WTC11 (cell line): ENCODE results near the gene PPP1R9A. TPM values are rescaled to one million over a fixed set of nuclear protein-coding genes. Genes with fewer than 3 reads are reported as not detected.

ENCODE experiments used
- ATAC-seq: fragments of 200-7000 bp; cut with Tn5 transposase; 2 replicates; pipeline ENCODE4 v1.10.0; 2021; ENCODE audit warnings: mild to moderate bottlenecking, moderate library complexity
- CTCF ChIA-PET: fragments of 300-600 bp; sonication (Branson Sonifier 250); formaldehyde crosslinking; loops from one replicate; lab custom pipeline; 2021; ENCODE audit warnings: antibody characterized with exemption; lab: Charles Lee
- POLR2A ChIA-PET: fragments of 350-600 bp; sonication (Branson Sonifier 250); formaldehyde crosslinking; loops from one replicate; lab custom pipeline; 2021; ENCODE audit warnings: antibody characterized with exemption; lab: Charles Lee
- DNase-seq: peaks from one replicate; pipeline ENCODE4 v3.0.0; 2021; ENCODE audit warnings: low spot score
- H3K27ac Mint-ChIP-seq: 2 replicates; pipeline ENCODE4 v1.8.0; 2021; ENCODE audit warnings: mixed read lengths
- H3K27me3 Mint-ChIP-seq: 2 replicates; pipeline ENCODE4 v1.8.0; 2021; ENCODE audit warnings: low read depth, mild to moderate bottlenecking, moderate library complexity, mixed read lengths
- H3K36me3 Mint-ChIP-seq: 2 replicates; pipeline ENCODE4 v1.8.0; 2021; ENCODE audit warnings: mixed read lengths
- H3K4me1 Mint-ChIP-seq: 2 replicates; pipeline ENCODE4 v1.8.0; 2022; ENCODE audit warnings: mixed read lengths
- H3K4me3 Mint-ChIP-seq: 2 replicates; pipeline ENCODE4 v1.8.0; 2021; ENCODE audit warnings: mild to moderate bottlenecking, moderate library complexity, mixed read lengths
- H3K9me3 Mint-ChIP-seq: 2 replicates; pipeline ENCODE4 v1.8.0; 2021; ENCODE audit warnings: mixed read lengths
- EMX1 ChIP-seq: fragments of 250-450 bp; sonication (Bioruptor Pico); IDR thresholded peaks from 2 replicates; pipeline ENCODE4 v1.8.0; 2021; ENCODE audit warnings: mild to moderate bottlenecking
- GRHL2 ChIP-seq: fragments of 250-450 bp; sonication (Bioruptor Pico); IDR thresholded peaks from 2 replicates; pipeline ENCODE4 v1.8.0; 2022; ENCODE audit warnings: mild to moderate bottlenecking, moderate library complexity; ENCODE audit not compliant: insufficient replicate concordance, severe bottlenecking
- JAZF1 ChIP-seq: fragments of 250-450 bp; sonication (Bioruptor Pico); IDR thresholded peaks from 2 replicates; pipeline ENCODE4 v1.9.0; 2021; ENCODE audit warnings: moderate library complexity, mild to moderate bottlenecking, inconsistent platforms
- MYBL2 ChIP-seq: sonication (generic); formaldehyde crosslinking; IDR thresholded peaks from 2 replicates; pipeline ENCODE4 v1.8.1; 2023; ENCODE audit warnings: mild to moderate bottlenecking, moderate library complexity, missing genetic modification reagents
- NR3C1 ChIP-seq: sonication (generic); formaldehyde crosslinking; conservative IDR thresholded peaks from 2 replicates; pipeline ENCODE4 v1.8.1; 2023; ENCODE audit warnings: low read depth, mild to moderate bottlenecking, missing genetic modification reagents
- OVOL2 ChIP-seq: fragments of 250-450 bp; sonication (Bioruptor Pico); IDR thresholded peaks from 2 replicates; pipeline ENCODE4 v1.9.0; 2021; ENCODE audit warnings: mild to moderate bottlenecking, borderline replicate concordance
- SOX15 ChIP-seq: fragments of 250-450 bp; sonication (Bioruptor Pico); IDR thresholded peaks from 2 replicates; pipeline ENCODE4 v1.9.0; 2021; ENCODE audit warnings: mild to moderate bottlenecking
- TEAD4 ChIP-seq: sonication (generic); formaldehyde crosslinking; IDR thresholded peaks from 2 replicates; pipeline ENCODE4 v1.8.0; 2022; ENCODE audit warnings: mild to moderate bottlenecking, missing genetic modification reagents
- ZNF396 ChIP-seq: fragments of 250-450 bp; sonication (Bioruptor Pico); IDR thresholded peaks from 2 replicates; pipeline ENCODE4 v1.8.0; 2021; ENCODE audit warnings: mild to moderate bottlenecking, moderate library complexity, borderline replicate concordance
- total RNA-seq: library from RNA; stranded (reverse); gene quantifications from 3 replicates; pipeline ENCODE4 v1.2.3, GENCODE V29; 2021
- TF ChIP-seq, protein P1 (sequence below): fragments of 250-450 bp; sonication (Bioruptor Pico); IDR thresholded peaks from 2 replicates; pipeline ENCODE4 v1.9.0; 2021; ENCODE audit warnings: mild to moderate bottlenecking
- TF ChIP-seq, protein P2 (sequence below): fragments of 250-450 bp; sonication (Bioruptor Pico); IDR thresholded peaks from 2 replicates; pipeline ENCODE4 v1.9.0; 2021; ENCODE audit warnings: mild to moderate bottlenecking
- TF ChIP-seq, protein P3 (sequence below): fragments of 250-450 bp; sonication (Bioruptor Pico); conservative IDR thresholded peaks from 2 replicates; pipeline ENCODE4 v1.9.0; 2021; ENCODE audit warnings: mild to moderate bottlenecking
- TF ChIP-seq, protein P4 (sequence below): fragments of 250-450 bp; sonication (Bioruptor Pico); IDR thresholded peaks from 2 replicates; pipeline ENCODE4 v1.8.0; 2021; ENCODE audit warnings: mild to moderate bottlenecking
- TF ChIP-seq, protein P5 (sequence below): sonication (generic); formaldehyde crosslinking; IDR thresholded peaks from 2 replicates; pipeline ENCODE4 v1.8.1; 2023; ENCODE audit warnings: mild to moderate bottlenecking, missing genetic modification reagents, moderate library complexity
- TF ChIP-seq, protein P6 (sequence below): fragments of 250-450 bp; sonication (Bioruptor Pico); IDR thresholded peaks from 2 replicates; pipeline ENCODE4 v1.9.0; 2021; ENCODE audit warnings: mild to moderate bottlenecking, borderline replicate concordance

Gene PPP1R9A
- total RNA-seq, 1 experiment from 2014 or later = 16.8 TPM

DNA sequence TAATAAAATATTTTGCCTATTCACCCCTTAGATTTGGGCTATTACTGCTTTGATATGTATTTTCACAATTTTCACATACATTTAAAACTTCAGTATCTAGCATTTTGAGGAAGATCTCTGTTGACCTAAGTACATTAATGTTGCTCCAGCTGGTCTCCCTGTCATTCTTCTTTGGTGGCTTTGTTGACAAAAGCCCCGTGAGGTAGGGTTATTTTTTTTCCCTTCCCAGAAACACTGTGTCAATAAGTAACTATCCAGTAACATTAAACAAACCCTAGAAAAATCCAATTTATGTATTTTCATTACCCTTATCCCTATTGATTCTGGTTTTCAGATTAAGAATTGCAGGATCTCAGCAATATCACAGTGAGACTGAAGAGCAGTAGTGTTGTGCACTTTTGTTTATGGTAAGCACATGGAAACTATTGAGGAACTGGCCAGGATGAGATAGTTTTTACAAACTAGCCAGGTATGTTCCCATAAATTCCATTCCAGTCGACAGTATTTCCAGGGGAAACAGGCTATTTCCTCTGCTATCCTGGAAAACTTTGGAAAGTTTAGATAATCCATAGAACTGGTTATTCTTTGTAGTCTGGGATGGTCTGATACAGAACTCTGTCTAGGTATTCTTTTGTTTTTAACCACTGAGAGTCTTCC lies 218.8 kb downstream of the PPP1R9A start:
- no peaks in the 10 kb centered on the region for H3K27me3 Mint-ChIP-seq
- TF ChIP-seq SOX15 (CRISPR knock-in tag) = no peak
- TF ChIP-seq, protein P1, sequence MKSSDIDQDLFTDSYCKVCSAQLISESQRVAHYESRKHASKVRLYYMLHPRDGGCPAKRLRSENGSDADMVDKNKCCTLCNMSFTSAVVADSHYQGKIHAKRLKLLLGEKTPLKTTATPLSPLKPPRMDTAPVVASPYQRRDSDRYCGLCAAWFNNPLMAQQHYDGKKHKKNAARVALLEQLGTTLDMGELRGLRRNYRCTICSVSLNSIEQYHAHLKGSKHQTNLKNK (CRISPR knock-in tag) = no peak
- TF ChIP-seq EMX1 (CRISPR knock-in tag) = no peak
- TF ChIP-seq, protein P2, sequence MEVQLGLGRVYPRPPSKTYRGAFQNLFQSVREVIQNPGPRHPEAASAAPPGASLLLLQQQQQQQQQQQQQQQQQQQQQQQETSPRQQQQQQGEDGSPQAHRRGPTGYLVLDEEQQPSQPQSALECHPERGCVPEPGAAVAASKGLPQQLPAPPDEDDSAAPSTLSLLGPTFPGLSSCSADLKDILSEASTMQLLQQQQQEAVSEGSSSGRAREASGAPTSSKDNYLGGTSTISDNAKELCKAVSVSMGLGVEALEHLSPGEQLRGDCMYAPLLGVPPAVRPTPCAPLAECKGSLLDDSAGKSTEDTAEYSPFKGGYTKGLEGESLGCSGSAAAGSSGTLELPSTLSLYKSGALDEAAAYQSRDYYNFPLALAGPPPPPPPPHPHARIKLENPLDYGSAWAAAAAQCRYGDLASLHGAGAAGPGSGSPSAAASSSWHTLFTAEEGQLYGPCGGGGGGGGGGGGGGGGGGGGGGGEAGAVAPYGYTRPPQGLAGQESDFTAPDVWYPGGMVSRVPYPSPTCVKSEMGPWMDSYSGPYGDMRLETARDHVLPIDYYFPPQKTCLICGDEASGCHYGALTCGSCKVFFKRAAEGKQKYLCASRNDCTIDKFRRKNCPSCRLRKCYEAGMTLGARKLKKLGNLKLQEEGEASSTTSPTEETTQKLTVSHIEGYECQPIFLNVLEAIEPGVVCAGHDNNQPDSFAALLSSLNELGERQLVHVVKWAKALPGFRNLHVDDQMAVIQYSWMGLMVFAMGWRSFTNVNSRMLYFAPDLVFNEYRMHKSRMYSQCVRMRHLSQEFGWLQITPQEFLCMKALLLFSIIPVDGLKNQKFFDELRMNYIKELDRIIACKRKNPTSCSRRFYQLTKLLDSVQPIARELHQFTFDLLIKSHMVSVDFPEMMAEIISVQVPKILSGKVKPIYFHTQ = no peak
- TF ChIP-seq TEAD4 (CRISPR knock-in tag) = no peak
- TF ChIP-seq, protein P3, sequence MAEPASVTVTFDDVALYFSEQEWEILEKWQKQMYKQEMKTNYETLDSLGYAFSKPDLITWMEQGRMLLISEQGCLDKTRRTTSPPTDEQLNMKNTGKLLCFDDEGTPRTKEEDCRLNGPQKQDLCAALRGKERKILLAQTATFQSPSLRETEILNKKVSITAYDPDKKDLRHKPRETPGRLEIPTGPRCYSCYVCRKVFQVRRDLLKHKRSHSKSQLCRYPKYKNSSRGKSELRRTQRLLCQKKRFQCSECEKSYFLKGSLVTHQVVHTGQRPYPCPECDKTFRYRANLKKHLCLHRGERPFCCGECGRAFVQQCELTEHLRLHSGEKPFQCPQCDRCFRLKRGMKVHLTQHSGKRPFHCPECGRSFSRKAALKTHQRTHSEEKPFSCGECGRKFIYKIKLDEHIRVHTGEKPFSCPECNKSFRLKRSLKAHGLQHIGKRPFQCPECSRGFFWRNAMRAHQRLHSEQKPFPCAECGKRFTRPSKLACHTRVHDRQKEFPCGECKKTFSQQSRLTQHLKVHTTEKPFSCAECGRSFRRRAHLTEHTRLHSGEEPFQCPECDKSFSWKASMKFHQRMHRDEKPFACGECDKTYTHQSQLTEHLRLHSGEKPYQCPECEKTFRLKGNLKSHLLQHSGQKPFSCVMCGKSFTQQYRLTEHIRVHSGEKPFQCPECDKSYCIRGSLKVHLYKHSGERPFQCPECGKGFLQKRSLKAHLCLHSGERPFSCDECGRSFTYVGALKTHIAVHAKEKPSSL (CRISPR knock-in tag) = no peak
- TF ChIP-seq NR3C1 = no peak
- peaks cover 15% of the 10 kb centered on the region for H3K36me3 Mint-ChIP-seq
- peak overlapping the region; percentile 26 for H3K27ac Mint-ChIP-seq
- ChIA-PET CTCF (no interaction called here), POLR2A (no interaction called here)
- ATAC-seq (no peak), DNase-seq (no peak)
- H3K4me1 Mint-ChIP-seq = peaks cover 15% of the 10 kb centered on the region
- no peak overlapping the region for H3K4me3 Mint-ChIP-seq
- H3K9me3 Mint-ChIP-seq = peaks cover 23% of the 10 kb centered on the region

DNA sequence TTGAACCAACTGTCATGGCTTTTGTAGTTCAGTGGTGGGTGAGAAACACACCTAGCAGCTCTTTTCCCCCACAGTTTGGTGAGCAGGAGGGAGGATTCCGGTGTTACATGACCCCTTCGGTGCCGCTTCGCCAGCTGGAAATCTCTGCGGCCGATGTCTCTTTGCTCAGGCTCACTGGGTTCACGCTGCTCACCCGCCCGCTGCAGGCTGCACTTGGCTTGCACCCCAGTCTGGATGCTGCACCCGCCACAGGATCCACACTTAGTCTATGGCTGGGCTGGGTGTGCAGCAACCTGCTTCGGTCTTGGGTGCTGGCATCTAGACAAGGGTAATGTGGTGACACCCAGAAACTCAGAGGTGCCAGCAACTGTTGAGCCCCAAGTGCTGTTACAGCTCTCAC lies 225.1 kb downstream of the PPP1R9A start:
- Mint-ChIP-seq H3K27me3 (no peaks in the 10 kb centered on the region), H3K4me1 (peaks cover 10% of the 10 kb centered on the region), H3K9me3 (peaks cover 25% of the 10 kb centered on the region), H3K4me3 (no peak overlapping the region), H3K27ac (no peak overlapping the region), H3K36me3 (peaks cover 11% of the 10 kb centered on the region; the same call in 1 of the 2 replicates)
- CTCF ChIA-PET = no interaction called here
- TF ChIP-seq GRHL2 (CRISPR knock-in tag) (no peak), ZNF396 (CRISPR knock-in tag) (no peak)
- POLR2A ChIA-PET = no interaction called here
- no peak for ATAC-seq
- no peak for DNase-seq

DNA sequence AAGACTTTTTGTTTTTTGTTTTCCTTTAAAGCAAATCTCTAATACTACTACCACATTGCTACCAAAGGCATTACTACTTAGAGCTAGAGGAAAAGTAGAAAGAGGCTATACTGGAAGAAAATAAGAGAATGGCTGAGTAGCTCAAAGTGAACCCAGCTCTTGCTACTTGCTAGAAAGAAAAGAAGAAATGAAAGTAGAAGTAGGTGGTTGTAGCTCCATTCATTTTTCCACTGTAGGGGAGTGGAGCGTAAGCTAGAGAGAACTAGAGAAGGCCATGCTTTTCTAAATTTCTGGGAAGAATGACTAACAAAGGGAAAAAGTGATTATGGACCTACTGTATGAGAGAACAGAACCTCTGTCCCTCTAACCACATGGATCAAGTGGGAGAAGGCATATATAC lies 232.5 kb downstream of the PPP1R9A start:
- Mint-ChIP-seq H3K27ac (no peak overlapping the region; the same call in 1 of the 2 replicates), H3K4me3 (no peak overlapping the region), H3K27me3 (no peaks in the 10 kb centered on the region), H3K9me3 (peaks cover 12% of the 10 kb centered on the region), H3K36me3 (0 out of 2 replicates have a peak, but pooled peaks cover 5% of the 10 kb centered on the region), H3K4me1 (peaks cover 5% of the 10 kb centered on the region)
- TF ChIP-seq, protein P4, sequence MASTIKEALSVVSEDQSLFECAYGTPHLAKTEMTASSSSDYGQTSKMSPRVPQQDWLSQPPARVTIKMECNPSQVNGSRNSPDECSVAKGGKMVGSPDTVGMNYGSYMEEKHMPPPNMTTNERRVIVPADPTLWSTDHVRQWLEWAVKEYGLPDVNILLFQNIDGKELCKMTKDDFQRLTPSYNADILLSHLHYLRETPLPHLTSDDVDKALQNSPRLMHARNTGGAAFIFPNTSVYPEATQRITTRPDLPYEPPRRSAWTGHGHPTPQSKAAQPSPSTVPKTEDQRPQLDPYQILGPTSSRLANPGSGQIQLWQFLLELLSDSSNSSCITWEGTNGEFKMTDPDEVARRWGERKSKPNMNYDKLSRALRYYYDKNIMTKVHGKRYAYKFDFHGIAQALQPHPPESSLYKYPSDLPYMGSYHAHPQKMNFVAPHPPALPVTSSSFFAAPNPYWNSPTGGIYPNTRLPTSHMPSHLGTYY (CRISPR knock-in tag) = no peak
- TF ChIP-seq, protein P5, sequence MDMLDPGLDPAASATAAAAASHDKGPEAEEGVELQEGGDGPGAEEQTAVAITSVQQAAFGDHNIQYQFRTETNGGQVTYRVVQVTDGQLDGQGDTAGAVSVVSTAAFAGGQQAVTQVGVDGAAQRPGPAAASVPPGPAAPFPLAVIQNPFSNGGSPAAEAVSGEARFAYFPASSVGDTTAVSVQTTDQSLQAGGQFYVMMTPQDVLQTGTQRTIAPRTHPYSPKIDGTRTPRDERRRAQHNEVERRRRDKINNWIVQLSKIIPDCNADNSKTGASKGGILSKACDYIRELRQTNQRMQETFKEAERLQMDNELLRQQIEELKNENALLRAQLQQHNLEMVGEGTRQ (CRISPR knock-in tag) = no peak
- TF ChIP-seq OVOL2 (CRISPR knock-in tag) = no peak
- TF ChIP-seq, protein P6, sequence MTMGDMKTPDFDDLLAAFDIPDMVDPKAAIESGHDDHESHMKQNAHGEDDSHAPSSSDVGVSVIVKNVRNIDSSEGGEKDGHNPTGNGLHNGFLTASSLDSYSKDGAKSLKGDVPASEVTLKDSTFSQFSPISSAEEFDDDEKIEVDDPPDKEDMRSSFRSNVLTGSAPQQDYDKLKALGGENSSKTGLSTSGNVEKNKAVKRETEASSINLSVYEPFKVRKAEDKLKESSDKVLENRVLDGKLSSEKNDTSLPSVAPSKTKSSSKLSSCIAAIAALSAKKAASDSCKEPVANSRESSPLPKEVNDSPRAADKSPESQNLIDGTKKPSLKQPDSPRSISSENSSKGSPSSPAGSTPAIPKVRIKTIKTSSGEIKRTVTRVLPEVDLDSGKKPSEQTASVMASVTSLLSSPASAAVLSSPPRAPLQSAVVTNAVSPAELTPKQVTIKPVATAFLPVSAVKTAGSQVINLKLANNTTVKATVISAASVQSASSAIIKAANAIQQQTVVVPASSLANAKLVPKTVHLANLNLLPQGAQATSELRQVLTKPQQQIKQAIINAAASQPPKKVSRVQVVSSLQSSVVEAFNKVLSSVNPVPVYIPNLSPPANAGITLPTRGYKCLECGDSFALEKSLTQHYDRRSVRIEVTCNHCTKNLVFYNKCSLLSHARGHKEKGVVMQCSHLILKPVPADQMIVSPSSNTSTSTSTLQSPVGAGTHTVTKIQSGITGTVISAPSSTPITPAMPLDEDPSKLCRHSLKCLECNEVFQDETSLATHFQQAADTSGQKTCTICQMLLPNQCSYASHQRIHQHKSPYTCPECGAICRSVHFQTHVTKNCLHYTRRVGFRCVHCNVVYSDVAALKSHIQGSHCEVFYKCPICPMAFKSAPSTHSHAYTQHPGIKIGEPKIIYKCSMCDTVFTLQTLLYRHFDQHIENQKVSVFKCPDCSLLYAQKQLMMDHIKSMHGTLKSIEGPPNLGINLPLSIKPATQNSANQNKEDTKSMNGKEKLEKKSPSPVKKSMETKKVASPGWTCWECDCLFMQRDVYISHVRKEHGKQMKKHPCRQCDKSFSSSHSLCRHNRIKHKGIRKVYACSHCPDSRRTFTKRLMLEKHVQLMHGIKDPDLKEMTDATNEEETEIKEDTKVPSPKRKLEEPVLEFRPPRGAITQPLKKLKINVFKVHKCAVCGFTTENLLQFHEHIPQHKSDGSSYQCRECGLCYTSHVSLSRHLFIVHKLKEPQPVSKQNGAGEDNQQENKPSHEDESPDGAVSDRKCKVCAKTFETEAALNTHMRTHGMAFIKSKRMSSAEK (CRISPR knock-in tag) = no peak
- no peak for TF ChIP-seq JAZF1 (CRISPR knock-in tag)
- TF ChIP-seq MYBL2 (CRISPR knock-in tag) = no peak
- DNase-seq (no peak), ATAC-seq (no peak)
- POLR2A ChIA-PET = no interaction called here
- CTCF ChIA-PET = no interaction called here
